Suppressor macrophage treated with lipopolysaccharide for 4 hours (primary cell): ENCODE data around the gene GAST.
"Not testable (repeated sequence)": the region's sequence is repeated elsewhere in the genome, so short reads cannot be mapped to it uniquely, and the experiment has no call there.

Source experiments
- DNase-seq: peaks from one replicate; pipeline ENCODE4 v3.0.0-alpha.2; 2020

Gene GAST

GRCh38 chr17:41711669-41712400, at the start of gene GAST:
Gene GAST (plus strand): TSS chr17:41712331. CDS start chr17:41715437, 3,106 bp downstream.
- DNase-seq, result no peak

- no peak for DNase-seq
These were observed 48.5 kb upstream of the GAST start for GRCh38 chr17:41663451-41664171.

GRCh38 chr17:41664172-41664457, 48.0 kb upstream of the GAST start:
- DNase-seq, result no peak

GRCh38 chr17:41664587-41665565, 47.3 kb upstream of the GAST start:
- DNase-seq, result no peak

GRCh38 chr17:41665566-41666236, 46.4 kb upstream of the GAST start:
- peak; percentile 92 for DNase-seq

- peak; percentile 72 for DNase-seq
These were observed 45.9 kb upstream of the GAST start for GRCh38 chr17:41666237-41666641.

GRCh38 chr17:41666708-41667279, 45.3 kb upstream of the GAST start:
- peak; percentile 81 for DNase-seq

GRCh38 chr17:41667280-41668041, 44.7 kb upstream of the GAST start:
- peak; percentile 60 for DNase-seq

- no peak for DNase-seq
These were observed 40.0 kb upstream of the GAST start for GRCh38 chr17:41672153-41672552.

- not testable (repeated sequence) for DNase-seq
These were observed 36.7 kb upstream of the GAST start for GRCh38 chr17:41675157-41676057.

- no peak for DNase-seq
These were observed 36.1 kb upstream of the GAST start for GRCh38 chr17:41676058-41676419.

GRCh38 chr17:41678411-41678906, 33.7 kb upstream of the GAST start:
- no peak for DNase-seq

- peak; percentile 92 for DNase-seq
These were observed 33.0 kb upstream of the GAST start for GRCh38 chr17:41678907-41679739.

- no peak for DNase-seq
These were observed 32.2 kb upstream of the GAST start for GRCh38 chr17:41679740-41680425.

GRCh38 chr17:41680426-41681040, 31.6 kb upstream of the GAST start:
- DNase-seq, result no peak

- DNase-seq, result no peak
These were observed 30.4 kb upstream of the GAST start for GRCh38 chr17:41681776-41682175.

- DNase-seq, result peak; percentile 50
These were observed 29.5 kb upstream of the GAST start for GRCh38 chr17:41682631-41683030.

- DNase-seq, result no peak
These were observed 28.6 kb upstream of the GAST start for GRCh38 chr17:41683441-41684007.
